CD14-positive monocyte (primary cell): ENCODE measurements around the gene CDH23. TPM values are rescaled to one million over a fixed set of nuclear protein-coding genes. Genes with fewer than 3 reads are reported as not detected.

Experiments
- DNase-seq, 3 donors: peaks; one replicate each; pipeline ENCODE4 v3.0.0-alpha.2; 2011 to 2022
- H2AFZ ChIP-seq: 2 replicates; pipeline ENCODE4 v1.6.0; 2012; ENCODE audit warnings: mild to moderate bottlenecking, low read depth, low read length, inconsistent platforms; ENCODE audit not compliant: insufficient read depth, poor library complexity, severe bottlenecking
- H3K27ac ChIP-seq, 2 donors: 1 replicate in 1 of 2; 2 replicates in 1 of 2; pipeline ENCODE4 v1.5.1; 2012 to 2013; ENCODE audit warnings: low read length in 2 of 2, control low read depth in 1 of 2, inconsistent platforms in 1 of 2, low read depth in 1 of 2, mild to moderate bottlenecking in 1 of 2
- H3K27me3 ChIP-seq, 2 donors: one replicate each; pipeline versions ENCODE4 v1.6.0 to v1.6.1; 2011 to 2013; ENCODE audit warnings: low read length in 2 of 2; ENCODE audit not compliant: control insufficient read depth in 2 of 2, insufficient read depth in 2 of 2
- H3K36me3 ChIP-seq, 2 donors: replicated peaks in 1 of 2; 1 replicate in 1 of 2; 2 replicates in 1 of 2; pipeline versions ENCODE4 v1.5.1 to v1.6.1; 2012 to 2013; ENCODE audit warnings: low read length in 2 of 2, control low read depth in 1 of 2, inconsistent platforms in 1 of 2, mild to moderate bottlenecking in 1 of 2; ENCODE audit not compliant: insufficient read depth in 2 of 2, control insufficient read depth in 1 of 2
- H3K4me1 ChIP-seq, 2 donors: 1 replicate in 1 of 2; 2 replicates in 1 of 2; pipeline versions ENCODE4 v1.5.1 to v1.6.1; 2012 to 2013; ENCODE audit warnings: low read length in 2 of 2, control low read depth in 1 of 2, inconsistent platforms in 1 of 2, mild to moderate bottlenecking in 1 of 2, moderate library complexity in 1 of 2; ENCODE audit not compliant: insufficient read depth in 2 of 2, control insufficient read depth in 1 of 2
- H3K4me2 ChIP-seq: replicated peaks from 2 replicates; pipeline ENCODE3; 2012; ENCODE audit warnings: low read length, moderate library complexity, mild to moderate bottlenecking; ENCODE audit not compliant: poor library complexity, severe bottlenecking; ENCODE audit errors: extremely low read depth
- H3K4me3 ChIP-seq, 3 experiments: fragments of 200-600 bp in 1 of 3; sonication (generic) in 1 of 3; replicated peaks in 1 of 3; 1 replicate in 2 of 3; 2 replicates in 1 of 3; pipeline ENCODE4 v1.5.1; 2011 to 2013; ENCODE audit warnings: low read length in 3 of 3, mild to moderate bottlenecking in 3 of 3, control low read depth in 2 of 3, low read depth in 2 of 3, inconsistent platforms in 1 of 3, moderate library complexity in 1 of 3
- H3K79me2 ChIP-seq: 2 replicates; pipeline ENCODE4 v1.6.0; 2012; ENCODE audit warnings: mild to moderate bottlenecking, control low read depth, inconsistent platforms, low read length, moderate library complexity; ENCODE audit not compliant: insufficient read depth
- H3K9ac ChIP-seq: 2 replicates; pipeline ENCODE4 v1.6.0; 2017; ENCODE audit warnings: low read length, mild to moderate bottlenecking; ENCODE audit not compliant: insufficient read depth, poor library complexity, severe bottlenecking
- H3K9me3 ChIP-seq, 2 donors: replicated peaks in 1 of 2; 1 replicate in 1 of 2; 2 replicates in 1 of 2; pipeline versions ENCODE4 v1.5.1 to v1.6.1; 2012 to 2013; ENCODE audit warnings: low read length in 2 of 2, control low read depth in 1 of 2; ENCODE audit not compliant: control insufficient read depth in 1 of 2, insufficient read depth in 1 of 2
- H4K20me1 ChIP-seq: 2 replicates; pipeline ENCODE4 v1.6.0; 2012; ENCODE audit warnings: mild to moderate bottlenecking, low read length, control low read depth, moderate library complexity; ENCODE audit not compliant: insufficient read depth
- H3K27ac Mint-ChIP-seq, 7 donors: one replicate each; pipeline ENCODE4 v1.8.0; 2020; ENCODE audit warnings: mild to moderate bottlenecking in 7 of 7, mixed read lengths in 7 of 7, moderate library complexity in 6 of 7, inconsistent platforms in 2 of 7
- H3K27me3 Mint-ChIP-seq, 3 donors: one replicate each; pipeline ENCODE4 v1.8.0; 2021 to 2022; ENCODE audit warnings: low read depth in 3 of 3, mild to moderate bottlenecking in 3 of 3, mixed read lengths in 3 of 3, moderate library complexity in 3 of 3, inconsistent platforms in 1 of 3
- H3K36me3 Mint-ChIP-seq, 2 donors: one replicate each; pipeline ENCODE4 v1.8.0; 2020; ENCODE audit warnings: mixed read lengths in 2 of 2, inconsistent platforms in 1 of 2, mild to moderate bottlenecking in 1 of 2
- H3K4me1 Mint-ChIP-seq: one replicate; pipeline ENCODE4 v1.8.0; 2020; ENCODE audit warnings: mild to moderate bottlenecking, mixed read lengths
- H3K4me3 Mint-ChIP-seq, 2 donors: one replicate each; pipeline ENCODE4 v1.8.0; 2020; ENCODE audit warnings: mild to moderate bottlenecking in 2 of 2, mixed read lengths in 2 of 2, moderate library complexity in 1 of 2
- H3K9me3 Mint-ChIP-seq, 7 donors: one replicate each; pipeline ENCODE4 v1.8.0; 2020 to 2022; ENCODE audit warnings: mixed read lengths in 7 of 7, mild to moderate bottlenecking in 6 of 7, moderate library complexity in 6 of 7, inconsistent platforms in 2 of 7
- CTCF ChIP-seq: fragments of 200-600 bp; IDR thresholded peaks from one replicate; pipeline ENCODE4 v1.8.0; 2022; ENCODE audit warnings: antibody characterized with exemption, mild to moderate bottlenecking
- WGBS: methylation state at CpG from one replicate; pipeline ENCODE4 v1.1.5; 2013; ENCODE audit warnings: missing lambda C conversion rate; ENCODE audit not compliant: insufficient coverage; 5-methylcytosine and 5-hydroxymethylcytosine counted together
- intact Hi-C, 2 donors: fragments of 100-400 bp; cut with micrococcal nuclease; formaldehyde crosslinking; loops; one replicate each; pipeline versions ENCODE4 v1.15.0 to v1.15.1; 2023
- polyA plus RNA-seq, 3 donors: library from polyadenylated mRNA; depleted of rRNA in 1 of 3; unstranded in 2 of 3; stranded (reverse) in 1 of 3; fragments of 300-500 nt in 2 of 3; fragments of >200 nt in 1 of 3; fragmentation: Illumina TruSeq in 2 of 3; gene quantifications; 1 replicate in 2 of 3; 2 replicates in 1 of 3; pipeline ENCODE4 v1.2.3, GENCODE V29; 2012 to 2021

Gene CDH23
- polyA plus RNA-seq, 3 donors: 8.2 to 36.2 (median 10.5) TPM

GRCh38 chr10:71467161-71467560 lies 70.4 kb downstream of the CDH23 start:
- no peaks in the 10 kb centered on the region for H3K9me3 Mint-ChIP-seq
- no peaks in the 10 kb centered on the region for H3K27me3 Mint-ChIP-seq
- Histone ChIP-seq H3K4me3 (no peak overlapping the region), H3K27me3 (no peaks in the 10 kb centered on the region), H3K27ac (no peak overlapping the region), H2AFZ (no peak overlapping the region), H3K36me3 (no peaks in the 10 kb centered on the region), H3K4me1 (no peaks in the 10 kb centered on the region), H3K9ac (no peak overlapping the region), H3K4me2 (no peak overlapping the region), H4K20me1 (no peaks in the 10 kb centered on the region), H3K79me2 (no peaks in the 10 kb centered on the region), H3K9me3 (no peaks in the 10 kb centered on the region)
- no peak for TF ChIP-seq CTCF
- 93% methylated on average over 5 of the region's 7 CpGs for WGBS
- DNase-seq: no peak
- H3K4me1 Mint-ChIP-seq: no peaks in the 10 kb centered on the region
- H3K4me3 Mint-ChIP-seq: no peak overlapping the region
- no peak overlapping the region for H3K27ac Mint-ChIP-seq
- H3K36me3 Mint-ChIP-seq: no peaks in the 10 kb centered on the region
- intact Hi-C loops: no loop called here

- DNase-seq: no peak
- WGBS: 91% methylated on average over 8 of the region's 9 CpGs
- TF ChIP-seq CTCF: no peak
These were observed 71.0 kb downstream of the CDH23 start for GRCh38 chr10:71467569-71468362.

More at GRCh38 chr10:71467569-71468362, 71.0 kb downstream of the CDH23 start:
- Mint-ChIP-seq H3K27ac (no peak overlapping the region), H3K36me3 (no peaks in the 10 kb centered on the region), H3K27me3 (no peaks in the 10 kb centered on the region), H3K4me3 (no peak overlapping the region), H3K9me3 (no peaks in the 10 kb centered on the region), H3K4me1 (no peaks in the 10 kb centered on the region)
- H2AFZ ChIP-seq: no peak overlapping the region
- no peaks in the 10 kb centered on the region for H3K4me1 ChIP-seq
- no peak overlapping the region for H3K27ac ChIP-seq
- H3K36me3 ChIP-seq: no peaks in the 10 kb centered on the region
- H3K9me3 ChIP-seq: no peaks in the 10 kb centered on the region
- H4K20me1 ChIP-seq: no peaks in the 10 kb centered on the region
- no peaks in the 10 kb centered on the region for H3K27me3 ChIP-seq
- no peak overlapping the region for H3K9ac ChIP-seq
- intact Hi-C loops: no loop called here
- H3K79me2 ChIP-seq: no peaks in the 10 kb centered on the region
- no peak overlapping the region for H3K4me3 ChIP-seq
- H3K4me2 ChIP-seq: no peak overlapping the region
